ENCODE data around the gene MANBA. TPM values are rescaled to one million over a fixed set of nuclear protein-coding genes. Genes with fewer than 3 reads are reported as not detected.

The MANBA gene
- total RNA-seq, 1 experiment from 2014 or later = 14.5 TPM

- Histone ChIP-seq H3K27me3 (ENCODE audit: control insufficient read depth, insufficient read depth, low read length) (no peaks in the 10 kb centered on the region), H3K4me3 (ENCODE audit: low read depth in 2 of 2, low read length in 2 of 2) (no peak overlapping the region), H3K9me3 (ENCODE audit: control insufficient read depth, insufficient read depth, low read depth, low read length) (no peaks in the 10 kb centered on the region), H3K27ac (ENCODE audit: low read length) (no peak overlapping the region), H3K36me3 (ENCODE audit: control insufficient read depth, insufficient read depth, low read length) (peaks cover 5% of the 10 kb centered on the region; the same call in 1 of the 2 replicates), H3K4me1 (ENCODE audit: control insufficient read depth, insufficient read depth, low read length) (no peaks in the 10 kb centered on the region)
- ATAC-seq (no peak), DNase-seq (ENCODE audit: low read depth, low spot score) (no peak)
- in situ Hi-C loops (cut with HindIII; ENCODE audit: low pct_unique_long_range_greater_than_20kb, low sequenced_read_pairs) = no loop called here
- ChIA-PET CTCF (no interaction called here), POLR2A (no interaction called here)
- TF ChIP-seq SIN3A (IDR thresholded peaks at IDR 0.05; ENCODE audit: borderline replicate concordance, insufficient read depth, low read depth, low read length) (no peak), TCF7L2 (IDR thresholded peaks at IDR 0.05; ENCODE audit: low read depth, low read length) (no peak), POLR2AphosphoS5 (IDR thresholded peaks at IDR 0.05; ENCODE audit: low read depth, low read length) (no peak), REST (IDR thresholded peaks at IDR 0.05; ENCODE audit: insufficient read depth in 1 of 2, low read depth in 2 of 2, low read length in 1 of 2) (no peak)
- TF ChIP-seq, protein P1, sequence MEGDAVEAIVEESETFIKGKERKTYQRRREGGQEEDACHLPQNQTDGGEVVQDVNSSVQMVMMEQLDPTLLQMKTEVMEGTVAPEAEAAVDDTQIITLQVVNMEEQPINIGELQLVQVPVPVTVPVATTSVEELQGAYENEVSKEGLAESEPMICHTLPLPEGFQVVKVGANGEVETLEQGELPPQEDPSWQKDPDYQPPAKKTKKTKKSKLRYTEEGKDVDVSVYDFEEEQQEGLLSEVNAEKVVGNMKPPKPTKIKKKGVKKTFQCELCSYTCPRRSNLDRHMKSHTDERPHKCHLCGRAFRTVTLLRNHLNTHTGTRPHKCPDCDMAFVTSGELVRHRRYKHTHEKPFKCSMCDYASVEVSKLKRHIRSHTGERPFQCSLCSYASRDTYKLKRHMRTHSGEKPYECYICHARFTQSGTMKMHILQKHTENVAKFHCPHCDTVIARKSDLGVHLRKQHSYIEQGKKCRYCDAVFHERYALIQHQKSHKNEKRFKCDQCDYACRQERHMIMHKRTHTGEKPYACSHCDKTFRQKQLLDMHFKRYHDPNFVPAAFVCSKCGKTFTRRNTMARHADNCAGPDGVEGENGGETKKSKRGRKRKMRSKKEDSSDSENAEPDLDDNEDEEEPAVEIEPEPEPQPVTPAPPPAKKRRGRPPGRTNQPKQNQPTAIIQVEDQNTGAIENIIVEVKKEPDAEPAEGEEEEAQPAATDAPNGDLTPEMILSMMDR (IDR thresholded peaks at IDR 0.05) = no peak
- intact Hi-C loops (cut with micrococcal nuclease; ENCODE audit: unreplicated experiment) = no loop called here
- BruUV-seq (replicated peaks) = no TSS peak
Measured at GRCh38 chr4:102596532-102596931, 164.2 kb downstream of the MANBA start.

GRCh38 chr4:102594000-102594399, 166.8 kb downstream of the MANBA start:
- peaks cover 5% of the 10 kb centered on the region; the same call in 1 of the 2 replicates for H3K36me3 ChIP-seq (ENCODE audit: control insufficient read depth, insufficient read depth, low read length)
- H3K4me1 ChIP-seq (ENCODE audit: control insufficient read depth, insufficient read depth, low read length) = no peaks in the 10 kb centered on the region
- ATAC-seq (no peak), DNase-seq (ENCODE audit: low read depth, low spot score) (no peak)
- ChIA-PET POLR2A (no interaction called here), CTCF (no interaction called here)
- intact Hi-C loops (cut with micrococcal nuclease; ENCODE audit: unreplicated experiment) (no loop called here), in situ Hi-C loops (cut with HindIII; ENCODE audit: low pct_unique_long_range_greater_than_20kb, low sequenced_read_pairs) (no loop called here)
- no peak overlapping the region for H3K27ac ChIP-seq (ENCODE audit: low read length)
- TF ChIP-seq POLR2AphosphoS5 (IDR thresholded peaks at IDR 0.05; ENCODE audit: low read depth, low read length) (no peak), SIN3A (IDR thresholded peaks at IDR 0.05; ENCODE audit: borderline replicate concordance, insufficient read depth, low read depth, low read length) (no peak), TCF7L2 (IDR thresholded peaks at IDR 0.05; ENCODE audit: low read depth, low read length) (no peak), REST (IDR thresholded peaks at IDR 0.05; ENCODE audit: insufficient read depth in 1 of 2, low read depth in 2 of 2, low read length in 1 of 2) (no peak)
- TF ChIP-seq, protein P1 (IDR thresholded peaks at IDR 0.05) = no peak
- H3K9me3 ChIP-seq (ENCODE audit: control insufficient read depth, insufficient read depth, low read depth, low read length) = no peaks in the 10 kb centered on the region
- H3K27me3 ChIP-seq (ENCODE audit: control insufficient read depth, insufficient read depth, low read length) = no peaks in the 10 kb centered on the region
- BruUV-seq (replicated peaks) = no TSS peak
- no peak overlapping the region for H3K4me3 ChIP-seq (ENCODE audit: low read depth in 2 of 2, low read length in 2 of 2)
